Right ventricle myocardium inferior (tissue), 1 donor: ENCODE results near the gene C6orf15. TPM values are rescaled to one million over a fixed set of nuclear protein-coding genes. Genes with fewer than 3 reads are reported as not detected.
A peak's percentile ranks its signal among the peaks of the same experiment; 100 is the strongest.
"Not testable (repeated sequence)": the region's sequence is repeated elsewhere in the genome, so short reads cannot be mapped to it uniquely, and the experiment has no call there.

Experiments
- ATAC-seq: fragments of 200-7000 bp; cut with Tn5 transposase; one replicate; pipeline ENCODE4 v1.9.1; 2020; ENCODE audit warnings: mild to moderate bottlenecking, moderate library complexity
- DNase-seq: peaks from one replicate; pipeline ENCODE4 v3.0.0; 2021; ENCODE audit errors: missing footprints
- intact Hi-C: fragments of 100-400 bp; cut with DNase I; formaldehyde crosslinking; loops from one replicate; pipeline ENCODE4 v1.11.0; 2022
- total RNA-seq: library from RNA; stranded (reverse); fragmentation: NEBNext Ultra II Directional; extraction: Animal tissue kit (Norgen Biotek cat#: 25700); gene quantifications from one replicate; pipeline ENCODE4 v1.2.1, GENCODE V29; 2021
- donor health status: DM: no; HTN: yes; CAD: no; lungs with severe emphysema.

C6orf15 gene
- total RNA-seq, 1 donor from 2014 or later: not detected

DNA sequence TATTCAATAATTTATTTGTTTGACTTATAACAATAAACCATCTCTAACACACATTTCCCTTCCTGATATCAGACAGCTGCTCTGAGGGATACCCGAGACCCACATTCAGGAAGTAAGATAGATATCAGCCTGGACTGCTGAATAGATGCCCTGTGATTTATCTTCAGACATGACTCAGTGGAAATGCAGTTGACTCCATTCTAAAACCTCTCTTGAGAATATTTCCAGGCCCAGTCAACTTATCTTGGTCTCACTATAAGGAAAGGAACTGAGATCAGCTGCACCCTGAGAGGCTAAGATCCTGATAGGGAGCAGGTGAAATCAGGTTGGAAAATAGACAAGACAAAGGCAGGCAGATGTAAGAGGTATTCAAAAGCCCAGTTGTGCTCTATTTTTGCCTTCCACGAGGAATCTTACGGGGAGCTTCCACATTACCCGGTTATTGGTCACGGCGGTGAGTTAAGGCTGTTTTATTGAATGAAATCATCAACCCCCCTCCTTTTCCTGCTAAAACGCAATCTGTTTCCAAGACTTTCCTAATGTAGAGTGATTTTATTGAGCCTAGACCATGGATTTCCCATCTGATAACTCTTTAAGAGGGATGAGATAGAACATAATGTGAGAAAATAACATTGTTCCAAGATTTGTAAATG is 25.5 kb downstream of the C6orf15 start:
- DNase-seq: no peak
- no peak for ATAC-seq
- intact Hi-C loops: loop anchor here (2.0 to 10.0 kb wide), 2 partner anchors 342 to 544 kb away; partner anchors contain the start of genes FLOT1 and IER3

DNA sequence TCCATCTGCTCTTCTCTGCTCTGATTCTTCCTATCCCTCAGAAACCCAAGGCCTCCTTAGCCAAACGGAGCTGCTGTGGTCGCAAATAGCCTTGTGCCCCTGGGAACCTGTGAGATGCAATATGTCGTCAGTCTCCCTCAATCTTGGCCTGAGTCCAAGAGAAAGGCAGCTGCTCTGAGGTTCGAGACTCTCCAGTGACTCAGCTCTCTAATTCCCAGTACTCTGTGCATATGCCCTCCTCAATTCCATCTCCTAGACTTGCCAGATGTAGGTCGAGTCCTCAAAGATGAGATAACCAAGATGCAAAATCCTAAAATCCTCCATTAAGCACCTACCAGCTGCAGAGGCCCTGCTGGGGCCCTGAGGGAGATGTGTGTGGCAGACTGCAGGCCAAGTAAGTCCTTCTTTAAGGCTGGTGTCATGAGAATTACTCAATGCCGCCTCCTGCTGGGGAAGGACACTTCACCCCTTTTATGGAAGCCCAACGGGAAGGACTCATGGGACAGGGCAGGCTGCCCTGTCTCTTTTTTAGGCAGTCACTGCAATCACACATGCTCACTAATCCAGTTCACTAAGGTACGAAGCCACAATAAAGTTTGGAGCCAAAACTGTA is 28.5 kb downstream of the C6orf15 start:
- ATAC-seq: peak; percentile 40
- intact Hi-C loops: loop anchor here (10.0 kb wide), 1 partner anchor 339 kb away; the partner anchor contains the start of genes FLOT1 and IER3
- no peak for DNase-seq

DNA sequence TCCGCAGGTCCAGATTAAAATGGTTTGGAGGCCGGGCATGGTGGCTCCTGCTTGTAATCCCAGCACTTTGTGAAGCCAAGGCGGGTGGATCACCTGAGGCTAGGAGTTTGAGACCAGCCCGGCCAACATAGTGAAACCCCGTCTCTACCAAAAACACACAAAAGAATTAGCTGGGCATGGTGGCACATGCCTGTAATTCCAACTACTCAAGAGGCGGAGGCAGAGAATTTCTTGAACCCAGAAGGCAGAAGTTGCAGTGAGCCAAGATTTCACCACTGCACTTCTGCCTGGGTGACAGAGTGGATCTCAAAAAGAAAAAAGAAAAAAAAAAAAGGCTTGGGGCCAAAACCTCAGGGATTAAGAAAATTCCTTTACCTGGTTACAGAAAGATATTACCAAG is 30.5 kb downstream of the C6orf15 start:
- ATAC-seq (no peak), DNase-seq (no peak)
- intact Hi-C loops: loop anchor here (10.0 kb wide), 1 partner anchor 337 kb away; the partner anchor contains the start of genes FLOT1 and IER3

DNA sequence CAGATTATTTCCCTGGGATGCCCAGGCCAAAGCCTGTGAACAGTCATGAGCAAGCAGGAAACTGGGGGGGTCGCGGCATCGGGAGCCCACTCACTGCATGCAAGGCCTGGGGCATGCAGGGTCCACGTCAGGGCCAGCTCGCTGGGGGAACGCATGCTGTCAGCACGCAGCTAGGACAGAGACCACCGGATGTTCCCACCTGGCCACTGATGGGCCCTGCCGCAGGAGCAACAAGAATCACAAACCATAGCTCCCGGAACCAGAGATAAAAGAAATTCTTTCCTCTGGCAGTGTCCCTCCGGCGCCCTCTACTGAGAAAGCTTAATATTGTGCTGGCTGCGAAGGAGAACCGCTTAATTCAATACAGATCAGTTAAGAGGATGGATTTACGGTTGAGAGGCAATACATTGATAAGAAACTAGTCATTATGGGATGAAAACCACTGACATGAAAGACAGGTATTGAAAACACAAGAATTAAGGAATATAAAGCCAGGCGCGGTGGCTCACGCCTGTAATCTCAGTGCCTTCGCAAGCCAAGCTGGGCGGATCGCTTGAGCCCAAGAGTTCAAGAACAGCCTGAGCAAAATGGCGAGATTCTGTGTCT is 32.6 kb downstream of the C6orf15 start:
- DNase-seq (no peak), ATAC-seq (peak; percentile 47)
- intact Hi-C loops: loop anchor here (10.0 kb wide), 1 partner anchor 335 kb away; the partner anchor contains the start of genes FLOT1 and IER3

DNA sequence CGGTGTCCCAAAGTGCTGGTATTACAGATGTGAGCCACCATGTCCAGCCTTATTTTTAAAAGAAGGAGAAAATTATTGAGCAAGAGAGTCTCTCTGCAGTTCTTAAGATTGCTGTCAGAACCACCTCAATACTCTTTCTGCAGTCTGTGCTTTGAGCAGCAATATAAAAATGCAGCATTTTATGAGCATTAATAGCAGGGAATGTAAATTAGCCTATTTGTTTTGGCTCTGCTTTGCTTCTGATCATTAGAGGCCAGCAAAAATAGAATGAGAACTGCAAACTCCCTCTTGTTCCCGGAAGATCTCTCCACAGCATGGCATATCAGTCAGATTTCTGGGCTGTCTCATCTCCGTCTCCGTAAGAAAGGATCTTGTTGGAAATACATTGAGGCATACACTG is 35.8 kb downstream of the C6orf15 start:
- DNase-seq: no peak
- no peak for ATAC-seq
- intact Hi-C loops: no loop called here

DNA sequence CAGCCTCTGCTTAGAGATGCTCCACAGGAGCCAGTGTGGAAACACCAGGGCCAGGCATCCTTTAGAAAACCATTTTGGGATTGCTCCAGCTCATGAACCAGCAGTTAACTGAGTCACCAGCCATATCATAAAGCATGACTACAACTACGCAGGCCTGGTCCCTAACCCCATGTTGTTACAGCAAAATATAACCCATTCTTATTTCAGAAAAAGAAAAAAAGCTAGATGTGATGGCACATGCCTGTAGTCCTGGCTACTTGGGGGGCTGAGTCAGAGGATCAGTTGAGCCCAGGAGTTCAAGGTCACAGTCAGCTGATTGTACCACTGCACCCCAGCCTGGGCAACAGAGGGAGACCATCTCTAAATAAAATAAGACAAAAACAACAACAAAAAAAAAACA is 36.8 kb downstream of the C6orf15 start:
- intact Hi-C loops: no loop called here
- ATAC-seq (no peak), DNase-seq (no peak)

DNA sequence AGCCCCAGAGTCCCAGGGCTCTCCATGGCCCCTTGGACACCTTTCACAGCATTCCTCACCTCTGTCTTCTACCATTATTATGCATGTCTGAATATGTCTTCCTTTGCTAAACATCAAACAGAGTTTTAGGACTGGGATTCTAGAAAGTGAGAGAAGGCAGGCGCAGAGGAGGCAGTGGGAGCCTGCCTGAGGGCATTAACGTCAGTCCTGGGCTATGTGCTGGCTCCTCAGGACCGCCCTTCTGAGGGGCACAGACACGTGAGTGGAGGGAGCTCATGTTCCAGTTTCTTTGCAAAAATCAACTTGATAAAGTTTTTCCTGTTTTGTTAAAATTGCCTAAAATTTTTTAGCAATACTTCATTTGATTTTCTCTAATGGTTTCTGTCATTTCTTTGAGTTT is 38.0 kb downstream of the C6orf15 start:
- DNase-seq (no peak), ATAC-seq (no peak)
- intact Hi-C loops: no loop called here

DNA sequence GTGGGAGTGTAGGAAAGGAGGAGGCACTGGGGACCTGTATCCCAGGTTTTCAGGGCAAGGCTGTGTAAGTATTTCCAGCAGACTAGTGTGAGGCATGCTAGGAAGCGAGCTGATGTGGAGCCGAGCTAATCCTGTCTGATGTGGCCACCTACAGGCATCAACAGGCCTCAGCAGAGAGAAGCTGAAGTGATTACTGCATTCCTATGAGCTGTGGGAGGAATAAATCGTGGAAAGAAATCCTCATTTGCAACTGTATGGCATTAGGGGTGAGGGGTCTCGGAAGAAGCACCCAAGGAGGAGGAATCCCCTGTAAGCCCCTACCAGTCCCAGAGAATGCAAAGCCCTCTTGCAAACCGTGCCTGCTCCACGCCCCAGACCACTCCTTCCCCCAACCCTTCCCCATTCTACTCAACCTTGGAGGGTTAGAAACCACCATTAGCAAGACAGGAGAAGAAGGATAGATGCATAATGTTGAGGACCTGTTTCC is 41.6 kb downstream of the C6orf15 start:
- intact Hi-C loops: no loop called here
- DNase-seq (no peak), ATAC-seq (peak; percentile 79)

DNA sequence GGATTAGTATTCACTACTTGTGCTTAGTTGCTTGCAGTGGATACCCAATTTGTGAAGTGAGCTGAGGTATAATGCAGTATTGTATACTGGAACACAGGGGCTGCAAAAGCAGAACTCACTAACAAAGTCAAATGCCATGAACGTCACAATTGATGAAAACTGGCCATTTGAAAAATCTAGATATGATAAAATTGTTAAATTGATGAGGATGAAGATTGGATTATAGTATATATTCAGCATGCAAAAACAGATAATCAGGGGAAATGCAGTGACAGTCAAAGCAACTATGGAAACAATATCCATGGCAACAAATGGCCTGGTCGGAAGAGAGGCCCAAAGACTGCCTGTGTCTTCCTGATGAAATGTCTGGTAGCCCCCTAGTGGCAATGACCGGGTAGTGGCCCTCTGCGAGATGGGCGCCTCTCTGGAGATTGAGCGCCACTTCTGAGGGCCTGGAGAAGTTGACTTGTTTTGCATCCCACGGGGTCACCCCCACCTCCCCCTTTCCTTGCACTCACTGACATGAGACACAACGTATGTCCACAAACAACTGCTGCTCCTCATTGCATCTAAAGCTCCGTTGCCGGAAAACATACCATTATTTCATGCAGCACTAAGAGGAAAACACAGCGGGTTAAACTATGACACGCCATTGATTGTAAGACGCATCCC is 43.6 kb downstream of the C6orf15 start:
- intact Hi-C loops: loop anchor here (1.0 to 2.0 kb wide), 2 partner anchors 155 to 240 kb away; partner anchors contain the start of gene VARS2
- peak; percentile 84 for ATAC-seq
- peak; percentile 82 for DNase-seq

DNA sequence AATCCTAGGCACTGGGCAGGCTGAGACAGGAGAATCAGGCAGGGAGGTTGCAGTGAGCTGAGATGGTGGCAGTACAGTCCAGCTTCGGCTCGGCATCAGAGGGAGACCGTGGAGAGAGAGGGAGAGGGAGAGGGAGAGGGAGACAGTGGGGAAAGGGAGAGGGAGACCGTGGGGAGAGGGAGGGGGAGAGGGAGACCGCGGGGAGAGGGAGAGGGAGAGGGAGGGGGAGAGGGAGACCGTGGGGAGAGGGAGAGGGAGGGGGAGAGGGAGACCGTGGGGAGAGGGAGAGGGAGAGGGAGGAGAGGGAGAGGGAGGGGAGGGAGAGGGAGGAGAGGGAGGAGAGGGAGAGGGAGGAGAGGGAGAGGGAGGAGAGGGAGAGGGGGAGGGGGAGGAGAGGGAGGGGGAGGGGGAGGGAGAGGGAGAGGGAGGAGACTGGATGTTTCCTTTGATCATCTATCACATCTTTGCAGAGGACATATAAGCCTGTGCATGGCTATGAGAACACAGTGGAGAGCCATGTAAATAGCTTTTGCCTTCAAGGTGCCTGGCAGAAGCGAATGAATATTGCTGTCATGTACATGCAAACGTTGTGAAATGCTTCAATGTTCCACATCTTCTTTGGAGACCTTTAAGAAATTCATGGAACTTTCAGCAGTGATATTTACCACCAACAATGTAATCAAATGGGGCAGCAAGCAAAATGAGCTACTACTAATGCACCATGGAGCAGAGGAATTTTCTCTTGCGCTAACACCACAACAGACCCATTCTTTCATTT is 44.3 kb downstream of the C6orf15 start:
- intact Hi-C loops: loop anchor here (1.0 to 2.0 kb wide), 2 partner anchors 154 to 239 kb away; partner anchors contain the start of gene VARS2

DNA sequence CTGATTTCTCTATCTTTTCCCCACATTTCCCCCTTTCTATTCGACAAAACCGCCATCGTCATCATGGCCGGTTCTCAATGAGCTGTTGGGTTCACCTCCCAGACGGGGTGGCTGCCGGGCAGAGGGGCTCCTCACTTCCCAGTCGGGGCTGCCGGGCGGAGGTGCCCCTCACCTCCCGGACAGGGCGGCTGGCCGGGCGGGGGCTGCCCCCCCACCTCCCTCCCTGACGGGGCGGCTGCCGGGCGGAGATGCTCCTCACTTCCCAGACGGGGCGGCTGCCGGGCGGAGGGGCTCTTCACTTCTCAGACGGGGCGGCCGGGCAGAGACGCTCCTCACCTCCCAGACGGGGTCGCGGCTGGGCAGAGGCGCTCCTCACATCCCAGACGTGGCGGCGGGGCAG is 45.3 kb downstream of the C6orf15 start:
- intact Hi-C loops: not testable (repeated sequence)

More for the DNA sequence above, 44.3 kb downstream of the C6orf15 start:
- not testable (repeated sequence) for DNase-seq, ATAC-seq

DNA sequence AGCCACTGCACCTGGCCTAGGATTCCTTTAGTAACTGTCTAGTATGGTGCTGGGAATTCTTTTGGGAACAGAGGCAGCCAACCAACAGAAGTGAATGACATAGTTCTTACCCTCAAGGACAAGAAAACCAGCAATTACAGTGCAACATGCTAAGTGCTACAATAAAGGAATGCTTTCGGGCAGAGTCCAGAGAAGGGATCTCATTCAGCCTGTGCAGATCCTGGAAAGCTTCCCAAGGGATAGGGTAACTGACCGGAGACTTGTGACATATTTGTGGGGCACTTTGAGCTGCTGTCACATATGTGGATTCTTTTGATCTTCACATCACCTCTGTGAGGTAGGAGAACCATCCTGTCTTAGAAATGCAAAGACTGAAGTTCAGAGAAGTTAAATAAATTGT is 46.8 kb downstream of the C6orf15 start:
- intact Hi-C loops: no loop called here
- ATAC-seq: no peak
- DNase-seq: no peak

More for the DNA sequence above, 45.3 kb downstream of the C6orf15 start:
- ATAC-seq, DNase-seq: not testable (repeated sequence)

DNA sequence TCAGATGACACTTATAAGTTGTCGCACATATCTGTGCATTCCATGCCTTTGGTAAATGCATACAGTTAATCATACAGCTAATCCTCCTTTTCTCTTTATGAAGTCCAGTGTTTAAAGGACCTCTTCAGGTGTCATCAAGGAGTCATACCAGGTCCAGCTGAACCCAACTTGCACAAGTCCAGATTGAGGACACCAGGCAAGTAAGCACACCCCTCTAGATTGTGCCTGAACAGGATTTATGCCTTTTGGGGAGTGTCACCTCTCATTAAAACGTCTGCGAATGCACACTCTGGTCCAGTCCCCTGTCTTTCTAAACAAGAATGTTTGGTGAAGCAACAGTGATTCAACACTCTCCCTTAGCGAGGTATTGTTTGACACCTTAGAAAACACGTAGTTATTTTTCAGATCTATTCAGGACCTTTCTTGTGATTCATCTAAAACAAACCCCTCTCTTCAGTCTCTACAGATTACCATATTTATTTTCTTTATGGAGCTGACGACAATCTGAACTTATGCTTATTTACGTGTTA is 48.4 kb downstream of the C6orf15 start:
- intact Hi-C loops: no loop called here
- DNase-seq: no peak
- ATAC-seq: no peak

Other genes starting within 250 kb of the C6orf15 start
- 32.5 TPM for gene DDR1, start 228.1 kb downstream of the C6orf15 start, total RNA-seq
- 22.2 TPM for gene GTF2H4, start 204.4 kb downstream of the C6orf15 start, total RNA-seq
- 18.3 TPM for gene VARS2, start 198.3 kb downstream of the C6orf15 start, total RNA-seq
- gene SFTA2, start 180.4 kb downstream of the C6orf15 start, total RNA-seq: not detected
- not detected for gene MUCL3, start 171.6 kb downstream of the C6orf15 start, total RNA-seq
- not detected for gene MUC21, start 128.9 kb downstream of the C6orf15 start, total RNA-seq
- gene MUC22, start 102.1 kb downstream of the C6orf15 start, total RNA-seq: 0.14 TPM
- 1.9 TPM for gene PSORS1C1, start 2.2 kb upstream of the C6orf15 start, total RNA-seq
- not detected for gene CDSN, start 7.9 kb upstream of the C6orf15 start, total RNA-seq
- not detected for gene PSORS1C2, start 26.5 kb upstream of the C6orf15 start, total RNA-seq
- 12.3 TPM for gene CCHCR1, start 45.2 kb upstream of the C6orf15 start, total RNA-seq
- gene TCF19, start 46.0 kb upstream of the C6orf15 start, total RNA-seq: 5.2 TPM
- 0.51 TPM for gene POU5F1, start 58.1 kb upstream of the C6orf15 start, total RNA-seq
- gene HLA-C, start 159.5 kb upstream of the C6orf15 start, total RNA-seq: 185 TPM
- gene HLA-B, start 244.6 kb upstream of the C6orf15 start, total RNA-seq: 465 TPM